ENCODE data around the gene TNFAIP3.
"Not testable (repeated sequence)": the region's sequence is repeated elsewhere in the genome, so short reads cannot be mapped to it uniquely, and the experiment has no call there.

GRCh38 chr6:137838090-137838489 is 29.0 kb upstream of the TNFAIP3 start:
- not testable (repeated sequence) for TF ChIP-seq CTCF, EZH2 (IDR thresholded peaks at IDR 0.05)
